WTC11 (cell line): ENCODE data around the gene CHRM2. TPM values are rescaled to one million over a fixed set of nuclear protein-coding genes. Genes with fewer than 3 reads are reported as not detected.

Experiments
- ATAC-seq: fragments of 200-7000 bp; cut with Tn5 transposase; 2 replicates; pipeline ENCODE4 v1.10.0; 2021; ENCODE audit warnings: mild to moderate bottlenecking, moderate library complexity
- CTCF ChIA-PET: fragments of 300-600 bp; sonication (Branson Sonifier 250); formaldehyde crosslinking; loops from one replicate; lab custom pipeline; 2021; ENCODE audit warnings: antibody characterized with exemption; lab: Charles Lee
- POLR2A ChIA-PET: fragments of 350-600 bp; sonication (Branson Sonifier 250); formaldehyde crosslinking; loops from one replicate; lab custom pipeline; 2021; ENCODE audit warnings: antibody characterized with exemption; lab: Charles Lee
- DNase-seq: peaks from one replicate; pipeline ENCODE4 v3.0.0; 2021; ENCODE audit warnings: low spot score
- H3K27ac Mint-ChIP-seq: 2 replicates; pipeline ENCODE4 v1.8.0; 2021; ENCODE audit warnings: mixed read lengths
- H3K27me3 Mint-ChIP-seq: 2 replicates; pipeline ENCODE4 v1.8.0; 2021; ENCODE audit warnings: low read depth, mild to moderate bottlenecking, moderate library complexity, mixed read lengths
- H3K36me3 Mint-ChIP-seq: 2 replicates; pipeline ENCODE4 v1.8.0; 2021; ENCODE audit warnings: mixed read lengths
- H3K4me1 Mint-ChIP-seq: 2 replicates; pipeline ENCODE4 v1.8.0; 2022; ENCODE audit warnings: mixed read lengths
- H3K4me3 Mint-ChIP-seq: 2 replicates; pipeline ENCODE4 v1.8.0; 2021; ENCODE audit warnings: mild to moderate bottlenecking, moderate library complexity, mixed read lengths
- H3K9me3 Mint-ChIP-seq: 2 replicates; pipeline ENCODE4 v1.8.0; 2021; ENCODE audit warnings: mixed read lengths
- CREB1 ChIP-seq: sonication (generic); formaldehyde crosslinking; IDR thresholded peaks from 2 replicates; pipeline ENCODE4 v1.8.0; 2023; ENCODE audit warnings: mild to moderate bottlenecking, missing genetic modification reagents
- GTF2I ChIP-seq: fragments of 250-450 bp; sonication (Bioruptor Pico); conservative IDR thresholded peaks from 2 replicates; pipeline ENCODE4 v1.4.0; 2021; ENCODE audit warnings: mild to moderate bottlenecking
- JUN ChIP-seq: sonication (generic); formaldehyde crosslinking; IDR thresholded peaks from 2 replicates; pipeline ENCODE4 v1.8.0; 2023; ENCODE audit warnings: mild to moderate bottlenecking, missing genetic modification reagents
- KAT7 ChIP-seq: sonication (generic); formaldehyde crosslinking; IDR thresholded peaks from 2 replicates; pipeline ENCODE4 v1.8.1; 2023; ENCODE audit warnings: missing genetic modification reagents, mild to moderate bottlenecking, borderline replicate concordance
- NFE2L1 ChIP-seq: sonication (generic); formaldehyde crosslinking; IDR thresholded peaks from 2 replicates; pipeline ENCODE4 v1.8.1; 2023; ENCODE audit warnings: missing genetic modification reagents
- NFYB ChIP-seq: sonication (generic); formaldehyde crosslinking; conservative IDR thresholded peaks from 2 replicates; pipeline ENCODE4 v1.8.0; 2022; ENCODE audit warnings: low read depth, missing genetic modification reagents
- NR3C1 ChIP-seq: sonication (generic); formaldehyde crosslinking; conservative IDR thresholded peaks from 2 replicates; pipeline ENCODE4 v1.8.1; 2023; ENCODE audit warnings: low read depth, mild to moderate bottlenecking, missing genetic modification reagents
- PRRX2 ChIP-seq: fragments of 250-450 bp; sonication (Bioruptor Pico); IDR thresholded peaks from 2 replicates; pipeline ENCODE4 v1.8.0; 2021; ENCODE audit warnings: mild to moderate bottlenecking
- RORB ChIP-seq: fragments of 250-450 bp; sonication (Bioruptor Pico); IDR thresholded peaks from 2 replicates; pipeline ENCODE4 v1.9.0; 2021; ENCODE audit warnings: mild to moderate bottlenecking
- ZBTB21 ChIP-seq: sonication (generic); formaldehyde crosslinking; IDR thresholded peaks from 2 replicates; pipeline ENCODE4 v1.8.1; 2023; ENCODE audit warnings: mild to moderate bottlenecking, missing genetic modification reagents, borderline replicate concordance
- total RNA-seq: library from RNA; stranded (reverse); gene quantifications from 3 replicates; pipeline ENCODE4 v1.2.3, GENCODE V29; 2021
- TF ChIP-seq, protein P1 (sequence below): sonication (generic); formaldehyde crosslinking; IDR thresholded peaks from 2 replicates; pipeline ENCODE4 v1.8.1; 2023; ENCODE audit warnings: mild to moderate bottlenecking, missing genetic modification reagents
- TF ChIP-seq, protein P2 (sequence below): sonication (generic); formaldehyde crosslinking; IDR thresholded peaks from 2 replicates; pipeline ENCODE4 v1.8.1; 2022; ENCODE audit warnings: low read depth, mild to moderate bottlenecking, moderate library complexity, missing genetic modification reagents, borderline replicate concordance
- TF ChIP-seq, protein P3 (sequence below): sonication (generic); formaldehyde crosslinking; IDR thresholded peaks from 2 replicates; pipeline ENCODE4 v1.8.0; 2023; ENCODE audit warnings: missing genetic modification reagents, mild to moderate bottlenecking, borderline replicate concordance
- TF ChIP-seq, protein P4 (sequence below): fragments of 250-450 bp; sonication (Bioruptor Pico); IDR thresholded peaks from 2 replicates; pipeline ENCODE4 v2.1.2; 2022; ENCODE audit warnings: mild to moderate bottlenecking, moderate library complexity
- TF ChIP-seq, protein P5 (sequence below): fragments of 250-450 bp; sonication (Bioruptor Pico); IDR thresholded peaks from 2 replicates; pipeline ENCODE4 v1.9.0; 2021; ENCODE audit warnings: moderate library complexity, mild to moderate bottlenecking, inconsistent platforms, borderline replicate concordance
- TF ChIP-seq, protein P6 (sequence below): sonication (generic); formaldehyde crosslinking; IDR thresholded peaks from 2 replicates; pipeline ENCODE4 v1.8.1; 2023; ENCODE audit warnings: mild to moderate bottlenecking, moderate library complexity, missing genetic modification reagents
- TF ChIP-seq, protein P7 (sequence below): sonication (generic); formaldehyde crosslinking; IDR thresholded peaks from 2 replicates; pipeline ENCODE4 v1.8.1; 2023; ENCODE audit warnings: mild to moderate bottlenecking, missing genetic modification reagents, moderate library complexity

CHRM2 gene
- total RNA-seq, 1 experiment from 2014 or later = 0.15 TPM

DNA sequence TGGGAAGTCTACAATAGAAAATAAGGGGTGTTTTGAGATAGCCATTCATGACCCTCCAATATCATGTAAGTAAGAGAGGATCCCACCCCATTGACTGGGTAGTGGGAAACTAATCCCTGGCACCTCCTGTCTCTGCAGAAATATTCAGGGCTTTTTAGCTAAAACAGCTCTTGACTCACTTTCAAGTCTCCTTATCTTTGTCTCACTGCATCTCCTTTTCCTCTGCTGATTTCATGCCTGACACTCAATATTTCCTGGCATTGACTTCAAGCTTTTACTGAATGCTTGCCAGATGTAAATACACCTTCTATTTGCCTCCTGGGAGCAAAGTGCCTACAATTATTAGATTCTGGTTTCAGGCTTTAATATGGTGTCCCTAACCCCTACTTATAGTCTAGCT lies 57.1 kb downstream of the CHRM2 start:
- Mint-ChIP-seq H3K36me3 (no peaks in the 10 kb centered on the region), H3K9me3 (peaks cover 6% of the 10 kb centered on the region; the same call in 1 of the 2 replicates), H3K27ac (no peak overlapping the region), H3K4me1 (peaks cover 18% of the 10 kb centered on the region), H3K4me3 (no peak overlapping the region), H3K27me3 (no peaks in the 10 kb centered on the region)
- DNase-seq (no peak), ATAC-seq (no peak)
- TF ChIP-seq, protein P1, sequence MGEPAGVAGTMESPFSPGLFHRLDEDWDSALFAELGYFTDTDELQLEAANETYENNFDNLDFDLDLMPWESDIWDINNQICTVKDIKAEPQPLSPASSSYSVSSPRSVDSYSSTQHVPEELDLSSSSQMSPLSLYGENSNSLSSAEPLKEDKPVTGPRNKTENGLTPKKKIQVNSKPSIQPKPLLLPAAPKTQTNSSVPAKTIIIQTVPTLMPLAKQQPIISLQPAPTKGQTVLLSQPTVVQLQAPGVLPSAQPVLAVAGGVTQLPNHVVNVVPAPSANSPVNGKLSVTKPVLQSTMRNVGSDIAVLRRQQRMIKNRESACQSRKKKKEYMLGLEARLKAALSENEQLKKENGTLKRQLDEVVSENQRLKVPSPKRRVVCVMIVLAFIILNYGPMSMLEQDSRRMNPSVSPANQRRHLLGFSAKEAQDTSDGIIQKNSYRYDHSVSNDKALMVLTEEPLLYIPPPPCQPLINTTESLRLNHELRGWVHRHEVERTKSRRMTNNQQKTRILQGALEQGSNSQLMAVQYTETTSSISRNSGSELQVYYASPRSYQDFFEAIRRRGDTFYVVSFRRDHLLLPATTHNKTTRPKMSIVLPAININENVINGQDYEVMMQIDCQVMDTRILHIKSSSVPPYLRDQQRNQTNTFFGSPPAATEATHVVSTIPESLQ (CRISPR knock-in tag) = no peak
- TF ChIP-seq PRRX2 (no peak), NFE2L1 (CRISPR knock-in tag) (no peak), KAT7 (CRISPR knock-in tag) (no peak), RORB (CRISPR knock-in tag) (no peak), CREB1 (CRISPR knock-in tag) (no peak), JUN (CRISPR knock-in tag) (no peak), NFYB (no peak), ZBTB21 (CRISPR knock-in tag) (no peak), NR3C1 (CRISPR knock-in tag) (no peak), GTF2I (CRISPR knock-in tag) (no peak)
- TF ChIP-seq, protein P2, sequence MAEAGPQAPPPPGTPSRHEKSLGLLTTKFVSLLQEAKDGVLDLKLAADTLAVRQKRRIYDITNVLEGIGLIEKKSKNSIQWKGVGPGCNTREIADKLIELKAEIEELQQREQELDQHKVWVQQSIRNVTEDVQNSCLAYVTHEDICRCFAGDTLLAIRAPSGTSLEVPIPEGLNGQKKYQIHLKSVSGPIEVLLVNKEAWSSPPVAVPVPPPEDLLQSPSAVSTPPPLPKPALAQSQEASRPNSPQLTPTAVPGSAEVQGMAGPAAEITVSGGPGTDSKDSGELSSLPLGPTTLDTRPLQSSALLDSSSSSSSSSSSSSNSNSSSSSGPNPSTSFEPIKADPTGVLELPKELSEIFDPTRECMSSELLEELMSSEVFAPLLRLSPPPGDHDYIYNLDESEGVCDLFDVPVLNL (CRISPR knock-in tag) = no peak
- TF ChIP-seq, protein P3, sequence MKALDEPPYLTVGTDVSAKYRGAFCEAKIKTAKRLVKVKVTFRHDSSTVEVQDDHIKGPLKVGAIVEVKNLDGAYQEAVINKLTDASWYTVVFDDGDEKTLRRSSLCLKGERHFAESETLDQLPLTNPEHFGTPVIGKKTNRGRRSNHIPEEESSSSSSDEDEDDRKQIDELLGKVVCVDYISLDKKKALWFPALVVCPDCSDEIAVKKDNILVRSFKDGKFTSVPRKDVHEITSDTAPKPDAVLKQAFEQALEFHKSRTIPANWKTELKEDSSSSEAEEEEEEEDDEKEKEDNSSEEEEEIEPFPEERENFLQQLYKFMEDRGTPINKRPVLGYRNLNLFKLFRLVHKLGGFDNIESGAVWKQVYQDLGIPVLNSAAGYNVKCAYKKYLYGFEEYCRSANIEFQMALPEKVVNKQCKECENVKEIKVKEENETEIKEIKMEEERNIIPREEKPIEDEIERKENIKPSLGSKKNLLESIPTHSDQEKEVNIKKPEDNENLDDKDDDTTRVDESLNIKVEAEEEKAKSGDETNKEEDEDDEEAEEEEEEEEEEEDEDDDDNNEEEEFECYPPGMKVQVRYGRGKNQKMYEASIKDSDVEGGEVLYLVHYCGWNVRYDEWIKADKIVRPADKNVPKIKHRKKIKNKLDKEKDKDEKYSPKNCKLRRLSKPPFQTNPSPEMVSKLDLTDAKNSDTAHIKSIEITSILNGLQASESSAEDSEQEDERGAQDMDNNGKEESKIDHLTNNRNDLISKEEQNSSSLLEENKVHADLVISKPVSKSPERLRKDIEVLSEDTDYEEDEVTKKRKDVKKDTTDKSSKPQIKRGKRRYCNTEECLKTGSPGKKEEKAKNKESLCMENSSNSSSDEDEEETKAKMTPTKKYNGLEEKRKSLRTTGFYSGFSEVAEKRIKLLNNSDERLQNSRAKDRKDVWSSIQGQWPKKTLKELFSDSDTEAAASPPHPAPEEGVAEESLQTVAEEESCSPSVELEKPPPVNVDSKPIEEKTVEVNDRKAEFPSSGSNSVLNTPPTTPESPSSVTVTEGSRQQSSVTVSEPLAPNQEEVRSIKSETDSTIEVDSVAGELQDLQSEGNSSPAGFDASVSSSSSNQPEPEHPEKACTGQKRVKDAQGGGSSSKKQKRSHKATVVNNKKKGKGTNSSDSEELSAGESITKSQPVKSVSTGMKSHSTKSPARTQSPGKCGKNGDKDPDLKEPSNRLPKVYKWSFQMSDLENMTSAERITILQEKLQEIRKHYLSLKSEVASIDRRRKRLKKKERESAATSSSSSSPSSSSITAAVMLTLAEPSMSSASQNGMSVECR (CRISPR knock-in tag) = no peak
- TF ChIP-seq, protein P4, sequence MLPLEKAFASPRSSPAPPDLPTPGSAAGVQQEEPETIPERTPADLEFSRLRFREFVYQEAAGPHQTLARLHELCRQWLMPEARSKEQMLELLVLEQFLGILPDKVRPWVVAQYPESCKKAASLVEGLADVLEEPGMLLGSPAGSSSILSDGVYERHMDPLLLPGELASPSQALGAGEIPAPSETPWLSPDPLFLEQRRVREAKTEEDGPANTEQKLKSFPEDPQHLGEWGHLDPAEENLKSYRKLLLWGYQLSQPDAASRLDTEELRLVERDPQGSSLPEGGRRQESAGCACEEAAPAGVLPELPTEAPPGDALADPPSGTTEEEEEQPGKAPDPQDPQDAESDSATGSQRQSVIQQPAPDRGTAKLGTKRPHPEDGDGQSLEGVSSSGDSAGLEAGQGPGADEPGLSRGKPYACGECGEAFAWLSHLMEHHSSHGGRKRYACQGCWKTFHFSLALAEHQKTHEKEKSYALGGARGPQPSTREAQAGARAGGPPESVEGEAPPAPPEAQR (CRISPR knock-in tag) = no peak
- TF ChIP-seq, protein P5, sequence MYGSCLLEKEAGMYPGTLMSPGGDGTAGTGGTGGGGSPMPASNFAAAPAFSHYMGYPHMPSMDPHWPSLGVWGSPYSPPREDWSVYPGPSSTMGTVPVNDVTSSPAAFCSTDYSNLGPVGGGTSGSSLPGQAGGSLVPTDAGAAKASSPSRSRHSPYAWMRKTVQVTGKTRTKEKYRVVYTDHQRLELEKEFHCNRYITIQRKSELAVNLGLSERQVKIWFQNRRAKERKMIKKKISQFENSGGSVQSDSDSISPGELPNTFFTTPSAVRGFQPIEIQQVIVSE (CRISPR knock-in tag) = no peak
- TF ChIP-seq, protein P6, sequence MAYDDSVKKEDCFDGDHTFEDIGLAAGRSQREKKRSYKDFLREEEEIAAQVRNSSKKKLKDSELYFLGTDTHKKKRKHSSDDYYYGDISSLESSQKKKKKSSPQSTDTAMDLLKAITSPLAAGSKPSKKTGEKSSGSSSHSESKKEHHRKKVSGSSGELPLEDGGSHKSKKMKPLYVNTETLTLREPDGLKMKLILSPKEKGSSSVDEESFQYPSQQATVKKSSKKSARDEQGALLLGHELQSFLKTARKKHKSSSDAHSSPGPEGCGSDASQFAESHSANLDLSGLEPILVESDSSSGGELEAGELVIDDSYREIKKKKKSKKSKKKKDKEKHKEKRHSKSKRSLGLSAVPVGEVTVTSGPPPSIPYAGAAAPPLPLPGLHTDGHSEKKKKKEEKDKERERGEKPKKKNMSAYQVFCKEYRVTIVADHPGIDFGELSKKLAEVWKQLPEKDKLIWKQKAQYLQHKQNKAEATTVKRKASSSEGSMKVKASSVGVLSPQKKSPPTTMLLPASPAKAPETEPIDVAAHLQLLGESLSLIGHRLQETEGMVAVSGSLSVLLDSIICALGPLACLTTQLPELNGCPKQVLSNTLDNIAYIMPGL = no peak
- TF ChIP-seq, protein P7, sequence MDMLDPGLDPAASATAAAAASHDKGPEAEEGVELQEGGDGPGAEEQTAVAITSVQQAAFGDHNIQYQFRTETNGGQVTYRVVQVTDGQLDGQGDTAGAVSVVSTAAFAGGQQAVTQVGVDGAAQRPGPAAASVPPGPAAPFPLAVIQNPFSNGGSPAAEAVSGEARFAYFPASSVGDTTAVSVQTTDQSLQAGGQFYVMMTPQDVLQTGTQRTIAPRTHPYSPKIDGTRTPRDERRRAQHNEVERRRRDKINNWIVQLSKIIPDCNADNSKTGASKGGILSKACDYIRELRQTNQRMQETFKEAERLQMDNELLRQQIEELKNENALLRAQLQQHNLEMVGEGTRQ = no peak
- ChIA-PET CTCF (interaction anchor here (0.6 kb wide), 1 partner anchor 236 kb away, joined by 3 read pairs; no protein-coding TSS in a partner anchor), POLR2A (no interaction called here)
